Stomach smooth muscle (tissue), 2 donors: Measurements from ENCODE around the gene L1CAM.
"Not testable (repeated sequence)": the region's sequence is repeated elsewhere in the genome, so short reads cannot be mapped to it uniquely, and the experiment has no call there.

Experiments
- H3K27ac ChIP-seq: one replicate; pipeline ENCODE4 v1.7.0; 2013; ENCODE audit warnings: mild to moderate bottlenecking, low read length, inconsistent platforms
- H3K27me3 ChIP-seq, 2 donors: one replicate each; pipeline ENCODE4 v1.7.0; 2013; ENCODE audit warnings: low read length in 2 of 2; ENCODE audit not compliant: insufficient read depth in 2 of 2, control insufficient read depth in 1 of 2
- H3K36me3 ChIP-seq, 2 donors: one replicate each; pipeline ENCODE4 v1.7.0; 2013; ENCODE audit warnings: low read length in 2 of 2; ENCODE audit not compliant: control insufficient read depth in 2 of 2, insufficient read depth in 2 of 2
- H3K4me1 ChIP-seq: one replicate; pipeline ENCODE4 v1.7.0; 2013; ENCODE audit warnings: low read length; ENCODE audit not compliant: control insufficient read depth, insufficient read depth
- H3K4me3 ChIP-seq, 2 donors: one replicate each; pipeline ENCODE4 v1.7.0; 2013; ENCODE audit warnings: low read length in 2 of 2
- H3K9ac ChIP-seq, 2 donors: one replicate each; pipeline ENCODE4 v1.7.0; 2013; ENCODE audit warnings: low read length in 2 of 2, mild to moderate bottlenecking in 1 of 2
- H3K9me3 ChIP-seq, 2 donors: one replicate each; pipeline ENCODE4 v1.7.0; 2013; ENCODE audit warnings: low read length in 2 of 2; ENCODE audit not compliant: control insufficient read depth in 2 of 2
- donor health status: healthy.
- donor health status: Pancreatic carcinoma.

L1CAM gene

GRCh38 chrX:153827903-153828302 lies 58.1 kb downstream of the L1CAM start:
- no peak overlapping the region for H3K9ac ChIP-seq
- H3K4me3 ChIP-seq = peak overlapping the region in 1 of 2 donors; percentile 68
- H3K27ac ChIP-seq = peak overlapping the region; percentile 41
- H3K4me1 ChIP-seq = peaks cover 9% of the 10 kb centered on the region
- H3K9me3 ChIP-seq = no peaks in the 10 kb centered on the region
- no peaks in the 10 kb centered on the region for H3K36me3 ChIP-seq
- H3K27me3 ChIP-seq = peaks cover 0 to 22% of the 10 kb centered on the region in 2 donors

DNA sequence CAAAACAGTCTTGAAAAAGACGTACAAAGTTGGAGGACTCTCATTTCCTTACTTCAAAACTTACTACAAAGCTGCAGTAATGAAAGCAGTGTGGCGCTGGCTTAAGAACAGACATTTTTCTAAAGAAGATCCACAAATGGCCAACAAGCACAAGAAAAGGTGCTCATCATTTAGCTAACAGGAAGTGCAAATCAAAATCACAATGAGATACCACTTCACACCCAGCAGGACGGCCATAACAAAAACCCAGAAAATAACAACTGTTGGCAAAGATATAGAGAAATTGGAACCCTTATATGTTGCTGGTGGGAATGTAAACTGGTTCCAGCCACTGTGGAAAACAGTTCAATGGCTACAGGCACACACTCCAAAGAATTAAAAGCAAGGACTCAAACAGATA lies 59.0 kb downstream of the L1CAM start:
- Histone ChIP-seq H3K9me3 (no peaks in the 10 kb centered on the region), H3K4me1 (peaks cover 9% of the 10 kb centered on the region), H3K27me3 (peaks cover 0 to 19% of the 10 kb centered on the region in 2 donors), H3K4me3 (no peak overlapping the region), H3K9ac (no peak overlapping the region), H3K27ac (no peak overlapping the region), H3K36me3 (no peaks in the 10 kb centered on the region)

DNA sequence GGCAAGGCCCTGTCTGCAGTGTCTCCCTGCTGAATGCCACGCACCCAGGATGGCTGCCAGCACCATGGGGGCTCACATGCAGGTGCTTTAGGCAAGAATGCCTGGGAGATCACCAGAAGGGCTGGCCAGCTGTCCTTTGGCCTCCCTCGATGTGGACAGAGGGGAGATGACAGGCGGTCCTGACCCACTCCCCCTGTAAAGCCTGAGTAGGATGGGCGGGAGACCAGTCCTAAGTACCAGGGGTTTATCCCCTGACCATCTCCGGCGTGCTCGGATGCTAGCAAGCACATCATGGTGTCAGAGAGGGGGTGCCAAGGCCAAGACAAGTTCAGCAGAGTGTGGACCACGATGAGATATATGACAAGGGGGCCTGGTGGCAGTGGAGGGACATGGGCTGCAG lies 60.9 kb downstream of the L1CAM start:
- H3K9me3 ChIP-seq = no peaks in the 10 kb centered on the region
- H3K4me3 ChIP-seq = no peak overlapping the region
- H3K27me3 ChIP-seq = peaks cover 0 to 16% of the 10 kb centered on the region in 2 donors
- peaks cover 8% of the 10 kb centered on the region for H3K4me1 ChIP-seq
- H3K9ac ChIP-seq = no peak overlapping the region
- no peak overlapping the region for H3K27ac ChIP-seq
- no peaks in the 10 kb centered on the region for H3K36me3 ChIP-seq

GRCh38 chrX:153824348-153824747 lies 61.6 kb downstream of the L1CAM start:
- Histone ChIP-seq H3K27ac (no peak overlapping the region), H3K4me3 (no peak overlapping the region), H3K9ac (no peak overlapping the region), H3K27me3 (peaks cover 0 to 19% of the 10 kb centered on the region in 2 donors), H3K9me3 (no peaks in the 10 kb centered on the region), H3K36me3 (no peaks in the 10 kb centered on the region), H3K4me1 (peaks cover 7% of the 10 kb centered on the region)

- Histone ChIP-seq H3K4me1 (no peaks in the 10 kb centered on the region), H3K27ac (no peak overlapping the region), H3K36me3 (no peaks in the 10 kb centered on the region), H3K27me3 (peaks cover 0 to 15% of the 10 kb centered on the region in 2 donors), H3K4me3 (no peak overlapping the region), H3K9ac (no peak overlapping the region), H3K9me3 (no peaks in the 10 kb centered on the region)
These were observed 64.9 kb downstream of the L1CAM start for GRCh38 chrX:153821066-153821465.

DNA sequence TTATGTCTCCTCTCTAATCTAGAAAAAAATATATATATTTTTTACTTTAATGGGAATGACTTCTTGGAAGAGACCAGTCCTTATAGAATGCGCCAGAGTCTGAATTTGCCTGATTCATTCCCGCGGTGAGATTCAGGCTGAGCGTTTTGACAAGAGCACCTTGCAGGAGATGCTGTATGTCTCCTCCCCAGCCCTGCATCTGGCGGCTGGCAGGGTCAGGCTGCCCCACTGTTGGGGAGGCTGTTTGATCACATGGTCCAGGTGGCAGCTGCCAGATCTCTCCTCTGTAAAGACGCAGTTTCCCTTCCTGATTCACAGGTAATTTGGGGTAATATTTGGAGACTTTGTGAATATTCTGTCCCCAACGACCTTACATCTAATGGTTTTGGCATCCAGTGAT lies 65.4 kb downstream of the L1CAM start:
- Histone ChIP-seq H3K9me3 (no peaks in the 10 kb centered on the region), H3K9ac (no peak overlapping the region), H3K4me3 (no peak overlapping the region), H3K4me1 (no peaks in the 10 kb centered on the region), H3K36me3 (no peaks in the 10 kb centered on the region), H3K27ac (no peak overlapping the region), H3K27me3 (peaks cover 0 to 15% of the 10 kb centered on the region in 2 donors)

DNA sequence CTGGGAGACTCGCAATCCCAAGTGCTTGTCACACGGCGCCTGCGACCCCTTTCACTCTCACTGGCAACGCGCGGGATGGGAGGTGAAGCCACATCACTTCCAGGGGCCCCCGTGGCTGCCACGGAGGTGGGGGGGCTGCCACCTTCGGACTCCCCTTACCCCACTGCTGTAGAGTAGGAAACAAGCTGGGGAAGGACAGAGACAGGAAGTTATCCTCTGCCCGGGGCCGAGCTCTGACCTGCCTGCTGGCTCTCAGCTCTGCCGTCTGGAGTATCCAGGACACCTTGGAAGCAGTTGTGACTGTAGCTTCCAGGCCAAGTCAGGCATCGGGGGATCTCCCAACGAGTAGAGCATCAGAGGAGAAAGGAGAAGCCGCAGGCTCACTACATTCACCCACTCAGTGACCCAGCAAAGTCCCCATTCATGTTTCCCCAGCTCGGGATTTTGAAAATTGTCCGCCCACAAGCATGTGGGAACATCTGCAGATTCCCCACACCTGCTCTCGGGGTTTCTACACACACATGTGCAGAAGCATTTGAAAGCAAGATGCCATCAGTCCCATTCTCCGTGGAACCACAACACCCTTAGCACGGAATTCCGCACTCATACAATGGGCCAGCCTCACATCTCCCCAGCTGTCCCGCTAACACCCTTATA lies 66.5 kb downstream of the L1CAM start:
- Histone ChIP-seq H3K36me3 (no peaks in the 10 kb centered on the region), H3K9me3 (no peaks in the 10 kb centered on the region), H3K27me3 (peaks cover 0 to 15% of the 10 kb centered on the region in 2 donors), H3K4me1 (no peaks in the 10 kb centered on the region), H3K4me3 (peak overlapping the region; percentile 51 to 64), H3K27ac (no peak overlapping the region), H3K9ac (peak overlapping the region; percentile 13 to 38)

DNA sequence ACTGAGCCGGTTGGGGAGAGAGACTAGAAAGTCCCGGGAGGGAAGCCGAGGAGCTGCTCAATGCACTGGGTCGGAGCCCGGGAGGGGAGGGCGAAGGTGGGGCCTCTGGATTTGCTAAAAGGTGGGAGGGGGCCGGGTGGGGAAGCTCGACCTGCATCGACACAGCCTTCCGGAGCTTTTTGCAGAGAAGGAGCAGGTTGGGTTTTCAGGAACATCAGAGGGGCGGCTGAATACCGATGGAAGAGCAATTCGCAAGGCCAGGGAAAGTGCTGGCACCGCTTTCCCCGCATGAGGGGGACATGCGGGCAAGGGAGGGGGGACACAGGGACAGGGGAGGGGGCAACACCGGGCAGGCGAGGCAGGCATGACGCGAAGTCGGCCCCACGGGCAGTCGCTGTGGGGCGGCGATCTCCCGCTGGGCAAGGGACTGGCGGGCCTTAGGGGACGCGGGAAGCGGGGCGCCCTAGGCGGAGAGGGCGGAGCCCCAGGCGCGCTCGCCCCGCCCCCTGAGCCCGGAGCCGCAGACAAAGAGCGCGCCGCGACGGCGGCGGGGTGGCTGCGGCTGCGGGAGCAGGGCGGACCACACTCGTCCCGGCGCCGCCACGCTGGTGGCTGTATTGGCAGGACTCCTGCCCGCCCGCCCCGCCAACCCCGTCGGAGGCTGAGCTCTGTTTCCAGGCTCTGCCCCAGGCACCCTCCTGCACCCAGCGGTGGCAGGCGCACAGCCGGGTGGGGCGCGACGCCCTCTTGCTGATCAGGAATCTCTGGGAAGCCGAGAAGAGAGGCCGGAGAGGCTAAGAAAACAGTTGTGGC lies 67.2 kb downstream of the L1CAM start:
- peak overlapping the region; percentile 51 to 64 for H3K4me3 ChIP-seq
- H3K4me1 ChIP-seq = no peaks in the 10 kb centered on the region
- peak overlapping the region; percentile 13 to 38 for H3K9ac ChIP-seq
- no peaks in the 10 kb centered on the region for H3K36me3 ChIP-seq
- no peaks in the 10 kb centered on the region for H3K9me3 ChIP-seq
- no peak overlapping the region for H3K27ac ChIP-seq
- peaks cover 0 to 12% of the 10 kb centered on the region in 2 donors for H3K27me3 ChIP-seq

- H3K4me3 ChIP-seq, H3K9me3 ChIP-seq, H3K9ac ChIP-seq, H3K4me1 ChIP-seq, H3K27ac ChIP-seq, H3K36me3 ChIP-seq: not testable (repeated sequence)
- peaks cover 0 to 10% of the 10 kb centered on the region in 2 donors for H3K27me3 ChIP-seq
These were observed 67.9 kb downstream of the L1CAM start for GRCh38 chrX:153818064-153818463.

DNA sequence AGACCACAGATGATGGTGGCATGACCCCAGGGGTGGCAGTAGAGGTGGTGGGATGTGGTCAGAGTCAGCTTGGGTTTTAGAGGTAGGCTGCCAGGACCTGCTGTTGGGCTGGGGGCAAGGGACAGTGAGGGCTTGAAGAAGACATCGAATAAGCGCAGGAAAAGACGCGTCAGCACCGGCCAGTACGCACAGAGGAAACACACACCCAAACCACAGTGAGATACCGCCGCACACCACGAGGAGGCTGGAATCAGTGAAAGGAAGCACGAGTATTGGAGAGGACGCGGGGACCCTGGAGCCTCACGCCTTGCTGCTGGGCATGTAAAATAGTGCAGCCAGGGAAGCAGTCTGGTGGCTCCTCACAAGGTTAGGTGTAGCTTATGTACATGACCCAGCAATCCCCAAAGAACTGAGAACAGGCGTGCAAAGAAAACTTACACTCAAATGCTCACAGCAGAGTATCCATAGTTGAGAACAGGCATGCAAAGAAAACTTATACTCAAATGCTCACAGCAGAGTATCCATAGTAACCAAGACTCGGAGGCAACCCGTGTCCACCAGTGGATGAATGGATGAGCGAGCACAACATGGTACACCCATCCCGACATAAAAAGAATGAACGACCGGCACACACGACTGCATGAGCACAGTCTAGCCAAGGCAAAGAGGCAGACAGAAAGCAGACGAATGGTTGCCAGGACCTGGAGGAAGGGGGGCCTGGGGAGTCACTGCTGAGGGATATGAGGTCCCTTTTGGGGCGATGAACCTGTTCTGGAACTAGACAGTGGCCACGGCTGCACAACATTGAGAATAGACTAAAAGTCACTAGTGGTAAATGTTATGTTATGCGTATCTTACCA lies 68.9 kb downstream of the L1CAM start:
- H3K27me3 ChIP-seq = peaks cover 0 to 10% of the 10 kb centered on the region in 2 donors
- H3K36me3 ChIP-seq = no peaks in the 10 kb centered on the region
- no peaks in the 10 kb centered on the region for H3K9me3 ChIP-seq
- H3K4me1 ChIP-seq = no peaks in the 10 kb centered on the region
- no peak overlapping the region for H3K27ac ChIP-seq
- no peak overlapping the region for H3K4me3 ChIP-seq
- no peak overlapping the region for H3K9ac ChIP-seq
